Stromal cell of bone marrow (primary cell): ENCODE measurements around the gene ARHGAP15.
A peak's percentile ranks its signal among the peaks of the same experiment; 100 is the strongest.
"Not testable (repeated sequence)": the region's sequence is repeated elsewhere in the genome, so short reads cannot be mapped to it uniquely, and the experiment has no call there.

Experiments used
- DNase-seq: peaks from one replicate; pipeline ENCODE4 v3.0.0-alpha.2; 2012; ENCODE audit warnings: low read depth

The ARHGAP15 gene

DNA sequence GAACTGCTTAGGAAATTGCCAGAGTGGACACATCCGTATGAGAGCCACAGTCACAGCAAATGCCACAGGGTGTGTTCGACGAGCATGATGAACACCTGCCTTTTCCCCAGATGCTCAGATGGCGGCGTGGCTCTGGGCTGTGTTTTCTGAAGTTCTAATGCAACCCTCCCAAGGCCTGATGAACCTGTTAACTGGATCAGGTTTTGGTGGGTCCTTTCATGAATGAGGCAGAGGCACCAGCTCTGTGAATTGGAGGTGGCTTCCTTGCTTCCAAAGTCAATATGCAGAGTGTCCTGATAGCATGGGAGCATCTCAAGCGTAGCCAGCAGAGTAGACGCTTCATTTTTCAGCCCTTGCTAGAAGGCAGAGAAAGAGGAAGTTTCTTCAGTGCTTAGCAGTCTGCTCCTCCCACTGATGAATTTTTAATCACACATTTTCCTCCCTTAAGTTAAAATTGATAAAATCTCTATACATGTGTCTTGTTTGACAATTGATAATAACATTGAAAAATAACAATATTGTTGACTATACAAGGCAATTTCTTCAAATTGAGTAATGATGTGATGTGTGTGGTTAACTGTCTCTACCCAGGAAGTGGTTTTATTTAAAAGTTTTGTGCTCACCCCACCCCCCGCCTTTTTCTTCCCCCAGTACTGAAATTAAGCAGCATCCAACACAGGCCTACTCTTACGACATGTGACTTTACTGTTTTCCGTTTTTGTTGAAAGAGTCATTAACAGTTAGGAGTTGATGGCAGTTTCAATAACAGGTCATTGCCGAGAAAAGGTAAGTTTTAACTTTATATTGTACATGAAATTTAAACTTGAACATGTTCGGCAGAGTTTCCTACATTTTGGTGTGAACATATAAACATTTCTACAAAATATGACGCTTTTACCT is at the start of gene ARHGAP15:
TSS of gene ARHGAP15 (plus strand) at position 739 of the 900 bp plus-strand sequence.
- no peak for DNase-seq

DNA sequence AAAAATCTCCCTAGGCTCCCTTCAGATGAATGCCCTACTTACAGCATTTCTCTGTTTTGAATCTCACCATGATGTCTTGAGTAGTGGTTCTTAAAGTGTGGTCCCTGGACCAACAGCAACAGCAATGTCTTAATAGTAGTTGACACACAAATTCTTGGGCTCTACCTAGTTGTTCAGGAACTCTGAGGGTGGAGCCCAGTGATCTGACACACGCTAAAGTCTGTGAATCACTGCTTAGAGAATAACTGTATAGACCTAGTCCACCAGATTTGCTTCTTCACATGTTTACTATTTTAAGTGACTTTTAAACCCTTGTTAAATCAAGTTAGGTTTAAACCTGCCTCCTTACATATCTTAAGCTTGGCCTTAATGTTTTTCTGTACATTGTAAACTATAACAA is 47.6 kb upstream of the ARHGAP15 start:
- no peak for DNase-seq

DNA sequence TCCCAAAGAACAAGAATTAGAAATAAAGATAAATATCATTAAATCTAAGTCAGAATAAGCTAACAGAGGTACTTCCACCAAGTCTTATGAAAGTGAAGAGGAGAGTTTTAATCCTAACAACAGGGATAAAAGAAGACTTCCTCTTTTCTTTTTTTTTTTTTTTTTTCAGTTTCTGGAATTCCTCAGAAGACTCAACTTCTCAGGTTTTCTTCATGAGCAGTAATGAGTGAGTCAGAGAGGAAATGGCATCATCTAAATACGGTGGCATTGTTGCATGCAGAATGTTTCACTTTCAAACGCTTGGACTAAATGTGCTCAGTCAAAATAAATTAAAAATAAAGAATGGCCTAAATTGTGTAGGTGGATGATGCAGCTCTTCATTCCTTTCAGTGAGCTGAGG is 45.6 kb upstream of the ARHGAP15 start:
- peak; percentile 53 for DNase-seq

DNA sequence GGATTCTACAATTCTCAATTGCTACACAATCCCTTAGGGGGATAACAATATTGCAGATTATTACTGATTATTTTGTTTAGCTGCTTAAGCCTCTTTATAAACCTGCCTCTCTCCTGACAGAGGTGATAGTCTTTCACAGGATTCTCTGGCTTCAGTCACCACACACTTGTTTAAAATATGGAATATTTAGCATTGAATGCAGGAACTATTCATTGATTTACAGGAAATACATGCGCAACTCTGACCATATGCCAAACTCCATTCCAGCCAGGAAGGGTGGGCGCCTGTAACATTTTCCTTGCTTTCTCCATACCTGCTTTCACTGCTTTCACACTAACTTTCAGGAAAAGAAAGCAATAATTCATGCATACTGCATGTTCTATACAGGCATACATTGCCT is 44.8 kb upstream of the ARHGAP15 start:
- DNase-seq = no peak

DNA sequence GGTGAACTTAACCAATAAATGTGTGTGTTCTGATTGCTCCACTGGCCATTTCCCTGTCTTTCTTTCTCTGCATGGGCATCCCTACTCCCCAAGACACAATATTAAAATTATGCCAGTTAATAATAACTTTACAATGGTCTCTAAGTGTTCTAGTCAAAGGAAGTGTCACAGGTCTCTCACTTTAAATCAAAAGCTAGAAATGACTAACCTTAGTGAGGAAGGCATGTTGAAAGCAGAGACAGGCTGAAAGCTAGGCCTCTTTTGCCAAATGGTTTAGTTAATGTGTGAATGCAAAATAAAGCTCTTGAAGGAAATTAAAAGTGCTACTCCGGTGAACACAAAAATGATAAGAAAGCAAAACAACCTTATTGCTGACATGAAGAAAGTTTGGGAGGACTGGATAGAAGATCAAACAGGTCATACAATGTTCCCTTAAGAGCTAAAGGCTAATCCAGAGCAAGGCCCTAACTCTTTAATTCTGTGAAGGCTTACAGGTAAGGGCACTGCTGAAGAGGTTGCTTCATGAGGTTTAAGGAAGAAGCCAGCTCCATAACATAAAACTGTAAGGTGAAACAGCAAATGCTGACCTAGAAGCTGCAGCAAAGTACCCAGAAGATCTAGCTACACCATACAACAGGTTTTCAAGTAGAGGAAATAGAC is 44.0 kb upstream of the ARHGAP15 start:
- no peak for DNase-seq

DNA sequence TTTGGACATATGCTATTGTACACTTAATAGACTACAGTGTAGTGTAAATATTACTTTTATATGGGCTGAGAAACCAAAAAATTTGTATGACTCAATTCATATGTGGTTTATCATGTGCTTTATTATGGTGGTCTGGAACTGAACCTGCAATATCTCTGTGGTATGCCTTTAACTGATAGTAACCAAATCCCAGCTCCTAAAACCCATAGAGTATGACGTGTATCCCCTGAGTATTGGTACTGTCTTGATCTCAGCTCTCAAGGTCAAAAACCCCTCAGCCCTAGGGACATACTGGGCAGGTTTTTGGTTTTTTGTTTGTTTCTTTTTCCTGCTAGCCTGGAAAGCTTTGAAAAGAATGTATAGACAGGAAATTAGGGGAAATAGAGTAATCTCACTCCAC is 42.2 kb upstream of the ARHGAP15 start:
- DNase-seq = no peak

DNA sequence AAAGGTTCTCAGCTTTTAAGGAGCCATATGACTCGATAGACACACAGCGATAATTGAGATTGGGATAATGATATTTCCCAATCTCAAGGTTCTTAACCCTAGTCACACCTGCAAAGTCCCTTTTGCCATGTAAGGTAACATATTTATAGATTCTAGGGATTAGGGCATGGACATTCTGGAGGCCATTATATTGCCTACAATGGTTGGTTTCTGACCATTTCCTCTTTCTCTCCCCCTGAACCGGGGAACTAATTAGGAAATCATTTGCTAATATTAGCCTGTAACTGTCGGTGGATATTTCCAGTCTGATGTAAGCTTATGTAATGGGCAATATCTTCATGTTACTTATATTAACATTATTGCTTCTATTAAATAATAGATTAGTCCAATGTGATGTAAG is 40.8 kb upstream of the ARHGAP15 start:
- no peak for DNase-seq

DNA sequence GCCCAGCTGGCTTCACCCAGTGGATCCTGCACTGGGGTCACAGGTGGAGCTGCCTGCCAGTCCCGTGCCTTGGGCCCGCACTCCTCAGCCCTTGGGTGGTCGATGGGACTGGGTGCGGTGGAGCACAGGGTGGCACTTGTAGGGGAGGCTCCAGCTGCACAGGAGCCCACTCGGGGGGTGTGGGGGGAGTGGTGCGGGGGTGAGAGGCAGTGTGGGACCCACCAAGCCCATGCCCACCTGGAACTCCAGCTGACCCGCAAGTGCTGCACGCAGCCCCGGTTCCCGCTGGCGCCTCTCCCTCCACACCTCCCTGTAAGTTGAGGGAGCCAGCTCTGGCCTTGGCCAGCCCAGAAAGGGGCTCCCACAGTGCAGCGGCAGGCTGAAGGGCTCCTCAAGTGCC is 39.7 kb upstream of the ARHGAP15 start:
- not testable (repeated sequence) for DNase-seq

DNA sequence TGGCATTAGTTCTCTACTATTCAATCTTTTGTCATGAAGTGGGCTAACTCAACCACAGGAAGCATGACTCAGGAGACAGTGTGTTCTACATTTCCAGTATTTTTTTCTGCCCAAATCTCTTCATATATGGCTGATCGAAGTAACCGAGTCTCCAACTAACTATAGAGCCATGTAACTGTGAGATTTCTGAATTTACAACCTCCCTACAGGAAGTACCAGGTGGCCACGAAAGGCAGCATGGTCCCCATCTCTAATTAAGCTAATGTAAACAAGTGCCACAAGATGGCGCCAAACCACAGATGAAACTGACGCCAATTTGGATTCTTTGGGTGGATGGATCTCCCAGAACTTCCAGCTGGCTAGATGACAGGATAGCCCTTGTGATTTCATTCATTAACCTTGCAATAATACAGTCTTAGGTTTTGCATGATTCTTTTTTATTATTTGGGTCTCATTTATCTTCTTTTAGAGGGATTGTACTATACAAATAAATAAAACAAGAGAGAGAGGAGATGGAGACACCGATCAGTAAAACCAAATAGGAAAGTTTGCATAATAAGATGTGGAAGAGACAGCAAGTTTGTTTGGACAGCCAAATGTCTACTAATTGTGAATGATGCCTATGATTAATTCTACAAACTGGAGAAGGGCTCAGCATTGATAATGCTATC is 18.3 kb upstream of the ARHGAP15 start:
- peak; percentile 55 for DNase-seq

DNA sequence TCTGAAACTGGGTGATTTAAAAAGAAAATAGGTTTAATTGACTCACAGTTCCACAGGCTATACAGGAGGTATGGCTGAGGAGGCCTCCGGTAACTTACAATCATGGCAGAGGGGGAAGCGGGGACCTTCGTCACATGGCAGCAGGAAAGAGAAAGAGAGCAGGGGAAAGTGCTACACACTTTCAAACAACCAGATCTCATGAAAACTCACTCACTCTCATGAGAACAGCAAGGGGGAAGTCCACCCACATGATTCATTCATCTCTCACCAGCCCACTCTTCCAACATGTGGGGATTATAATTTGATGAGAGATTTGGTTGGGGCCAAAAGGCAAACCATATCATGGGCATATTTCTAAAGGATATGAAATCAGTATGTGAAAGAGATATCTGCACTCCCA is 12.0 kb upstream of the ARHGAP15 start:
- no peak for DNase-seq

DNA sequence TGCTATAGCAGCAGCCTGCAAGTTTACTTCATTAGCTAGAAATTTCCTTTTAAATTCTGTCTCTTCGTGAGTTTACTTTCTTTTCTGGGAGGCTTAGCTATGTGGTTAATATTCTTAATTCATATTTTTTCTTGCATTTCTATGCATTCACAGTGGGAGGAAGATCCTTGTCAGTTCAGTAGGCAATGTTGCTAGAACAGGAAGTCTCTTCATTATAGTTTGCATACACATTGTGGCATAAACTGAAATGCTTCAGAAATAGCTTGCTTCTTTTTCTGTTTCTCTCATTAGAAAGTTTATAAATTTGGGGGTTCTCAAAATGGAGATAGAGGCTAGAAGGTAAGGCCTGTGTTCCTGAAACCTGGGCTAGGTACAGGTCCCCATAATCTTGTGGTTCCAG is 8.1 kb upstream of the ARHGAP15 start:
- no peak for DNase-seq

DNA sequence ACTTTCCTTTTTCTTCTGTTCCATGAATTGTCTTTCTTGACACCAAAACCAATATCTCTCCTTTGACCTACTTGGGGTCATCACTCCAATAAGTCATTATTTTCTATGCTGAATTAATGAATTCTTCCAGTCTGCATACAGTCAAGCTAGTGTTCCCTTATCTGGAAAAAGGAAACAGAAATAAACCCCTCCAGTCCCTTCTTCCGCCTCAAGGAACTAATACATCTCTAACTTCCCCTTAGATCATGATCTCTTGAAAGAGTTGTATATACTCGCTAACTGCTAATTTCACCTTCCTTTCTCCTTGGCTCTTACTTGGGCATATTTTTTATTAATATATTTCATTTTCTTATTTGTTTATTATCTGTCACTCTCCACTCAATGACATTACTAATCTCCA is 7.3 kb upstream of the ARHGAP15 start:
- no peak for DNase-seq

DNA sequence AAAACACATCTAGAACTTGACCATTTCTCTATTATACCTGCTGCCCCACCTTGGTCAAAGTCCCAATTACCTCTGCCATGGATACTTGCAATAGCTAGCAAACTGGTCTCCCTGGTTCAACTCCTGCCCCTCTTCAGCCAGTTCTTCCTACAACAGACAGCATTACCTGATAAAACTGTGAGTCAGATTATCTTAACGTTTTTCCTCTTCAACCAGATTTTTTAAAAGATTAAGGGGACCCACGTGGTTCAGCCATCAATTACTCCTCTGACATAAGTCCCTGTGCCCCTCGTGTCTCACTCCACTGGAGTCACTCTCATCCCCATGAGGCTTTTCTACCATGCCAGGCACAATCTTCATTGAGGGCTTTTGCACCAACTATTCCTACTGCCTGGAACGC is 5.3 kb upstream of the ARHGAP15 start:
- DNase-seq = no peak

DNA sequence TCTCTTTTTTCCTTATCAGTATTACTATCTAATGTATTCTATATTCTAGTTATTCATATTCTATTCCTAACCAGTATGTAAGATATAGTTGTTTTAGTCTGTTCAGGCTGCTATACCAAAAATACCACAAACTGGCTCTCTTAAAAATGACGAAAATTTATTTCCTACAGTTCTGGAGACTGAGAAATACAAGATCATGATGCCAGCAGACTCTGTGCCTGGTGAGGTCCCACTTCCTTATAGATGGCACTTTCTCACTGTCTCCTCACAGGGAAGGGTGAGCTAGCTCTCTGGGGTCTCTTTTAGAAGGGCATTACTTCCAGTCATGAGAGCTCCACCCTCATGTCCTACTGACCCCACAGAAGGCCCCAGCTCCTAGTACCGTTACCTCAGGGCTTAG is 4.8 kb upstream of the ARHGAP15 start:
- DNase-seq = no peak

DNA sequence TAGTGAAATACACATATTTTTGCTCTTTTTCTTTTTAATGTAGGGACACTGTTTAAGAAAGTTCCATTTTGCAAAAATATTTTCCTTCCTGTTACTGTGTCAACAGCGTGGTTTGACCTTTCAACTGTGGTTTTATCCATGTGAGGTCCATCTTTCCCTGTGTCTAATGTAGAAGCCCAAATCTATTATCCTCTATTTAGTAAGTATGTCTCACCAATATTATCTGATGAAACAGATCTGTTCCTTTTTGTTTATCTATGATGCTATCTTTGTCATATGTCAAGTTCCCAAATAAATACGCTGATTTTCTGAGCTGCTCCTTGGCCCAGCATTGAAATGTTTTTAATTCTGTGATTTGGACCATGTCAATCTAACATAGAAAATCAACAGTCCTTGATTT is 3.5 kb upstream of the ARHGAP15 start:
- DNase-seq = no peak

DNA sequence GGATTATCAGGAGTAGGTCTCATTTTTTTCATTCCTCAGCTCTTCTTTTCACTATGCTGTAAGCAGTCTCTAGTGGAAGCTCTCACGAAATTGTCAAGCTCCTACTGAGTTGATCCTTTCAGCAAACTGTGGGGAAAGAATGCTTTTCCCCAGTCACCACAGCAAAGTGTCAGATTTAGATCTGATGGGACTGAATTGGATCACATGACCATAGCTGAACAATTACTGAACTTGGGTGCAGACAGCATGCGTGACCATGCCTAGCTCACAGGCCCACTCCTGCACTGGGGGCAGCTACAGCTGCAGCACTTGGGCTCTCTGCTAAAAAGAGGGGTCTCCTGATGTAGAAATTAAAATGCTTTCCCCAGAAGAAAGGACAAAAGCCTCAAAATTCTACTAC is 3.1 kb downstream of the ARHGAP15 start:
- no peak for DNase-seq

DNA sequence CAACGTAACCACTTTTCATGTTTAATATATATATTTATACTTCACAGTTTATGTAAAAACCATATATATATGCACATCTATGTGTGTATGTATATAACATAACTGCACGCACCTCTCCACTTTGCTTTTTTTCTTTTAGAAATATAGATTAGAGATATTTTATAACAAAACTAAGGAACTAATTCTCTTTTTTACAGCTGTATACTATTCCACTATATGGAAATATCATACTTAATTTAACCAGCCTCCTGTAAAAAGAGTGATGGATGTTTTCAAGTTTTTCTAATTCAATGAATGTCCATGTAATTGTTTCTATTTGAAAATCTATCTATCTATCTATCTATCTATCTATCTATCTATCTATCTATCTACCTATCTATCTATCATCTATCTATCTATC is 4.6 kb downstream of the ARHGAP15 start:
- DNase-seq = no peak

DNA sequence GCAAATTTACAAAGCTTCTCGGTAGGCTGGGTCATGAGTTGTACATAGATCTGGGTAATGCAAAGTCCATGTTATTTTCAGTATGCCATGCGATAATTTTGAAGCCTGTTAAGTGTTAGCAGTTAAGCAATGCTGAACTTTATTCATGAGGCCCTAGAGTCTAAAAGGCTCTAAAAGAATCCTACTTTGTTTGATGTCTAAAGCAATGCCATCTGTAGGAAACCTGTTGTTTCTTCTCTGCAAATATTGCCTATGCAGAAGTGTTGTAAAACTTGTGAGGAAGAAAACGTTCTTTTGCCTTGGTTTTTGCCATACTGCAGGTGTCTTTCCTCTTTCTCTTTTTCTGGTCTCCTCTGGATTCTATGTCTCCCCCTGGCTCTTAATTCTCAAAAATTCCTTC is 9.1 kb downstream of the ARHGAP15 start:
- no peak for DNase-seq

DNA sequence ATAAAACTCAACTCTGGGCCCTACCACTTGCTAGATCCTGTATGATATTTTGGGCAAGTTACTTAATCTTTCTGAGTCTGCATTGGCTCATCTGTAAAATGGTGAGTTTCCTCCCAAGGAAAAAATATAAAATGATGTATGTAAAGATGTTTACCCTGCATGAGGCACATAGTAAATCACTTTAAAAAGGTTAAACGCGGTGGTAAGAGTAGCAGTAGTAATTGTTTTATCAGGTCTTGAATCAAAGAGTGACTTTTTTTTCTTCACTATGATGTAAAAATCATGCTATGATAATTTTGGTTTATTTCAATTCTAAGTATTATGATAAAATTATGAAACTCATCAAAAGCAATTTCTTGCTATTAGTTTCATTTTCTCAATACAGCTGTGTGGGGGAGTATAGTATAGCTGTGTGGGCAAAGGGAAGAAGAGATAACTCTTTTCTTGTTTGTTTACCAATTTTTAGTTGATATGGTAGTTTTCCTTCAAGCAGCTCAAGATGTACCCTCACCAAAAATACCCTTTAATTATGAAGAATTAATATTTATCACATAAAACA is 10.7 kb downstream of the ARHGAP15 start:
- DNase-seq = no peak

DNA sequence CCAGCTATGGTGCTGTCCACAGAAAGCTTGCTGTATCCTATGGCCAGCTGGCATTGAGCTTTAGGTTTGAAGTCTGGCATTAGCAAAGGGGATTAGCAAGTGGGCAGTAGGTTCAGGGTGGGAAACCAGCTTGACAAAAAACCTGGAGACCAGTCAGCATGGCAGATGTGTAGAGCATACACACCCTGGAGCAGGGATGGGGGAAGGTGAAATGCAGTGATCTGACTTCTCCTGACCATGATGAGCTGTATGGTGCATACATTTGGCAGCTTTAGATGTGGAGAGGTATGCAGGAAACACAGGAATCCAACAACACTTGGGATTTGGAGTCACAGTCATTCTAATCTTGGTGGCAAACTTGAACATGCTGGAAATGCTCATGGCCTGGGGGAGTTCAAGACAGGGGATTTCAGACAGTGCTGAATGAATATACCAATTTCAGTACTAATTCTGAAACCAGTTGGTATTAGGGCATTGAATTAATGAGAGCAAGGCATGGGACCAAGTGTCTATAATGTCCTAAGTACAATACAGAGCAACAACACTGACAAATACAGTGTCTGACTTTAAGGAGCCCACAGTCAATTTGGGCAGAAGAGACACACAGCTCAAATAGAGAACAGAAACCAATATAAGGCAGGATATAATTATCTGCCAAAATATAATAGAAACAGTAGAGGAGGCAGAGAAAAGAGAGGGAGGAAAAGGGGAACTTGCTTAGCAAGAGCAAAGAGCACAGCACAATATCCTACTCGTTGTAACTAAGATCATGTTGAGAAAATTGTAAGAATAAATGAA is 11.8 kb downstream of the ARHGAP15 start:
- DNase-seq = no peak

DNA sequence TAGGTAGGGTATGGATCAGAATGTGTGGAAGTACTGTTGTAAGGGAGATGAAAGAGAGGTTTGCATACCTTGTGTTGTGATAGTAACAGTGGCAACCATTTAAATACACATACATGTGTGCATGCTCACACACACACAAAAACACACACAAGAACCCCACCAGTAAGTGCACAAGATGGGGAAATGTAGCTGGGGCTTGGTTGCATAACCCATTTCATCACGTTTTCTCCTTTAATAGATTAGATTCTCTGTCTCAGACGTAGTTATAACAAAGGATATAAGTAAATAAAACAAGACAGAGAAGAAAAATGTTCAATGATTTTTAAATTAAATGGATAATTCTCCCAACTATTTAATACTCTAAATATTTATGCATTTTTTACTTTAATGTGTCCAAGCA is 13.4 kb downstream of the ARHGAP15 start:
- DNase-seq = no peak
